KMS-11 (cell line): ENCODE results near the gene WT1.

Source experiments
- H2AFZ ChIP-seq: fragments of 200-600 bp; sonication (generic); 2 replicates; pipeline ENCODE4 v1.6.1; 2016; ENCODE audit warnings: antibody characterized with exemption, mixed run types, low read depth
- H3K27ac ChIP-seq: fragments of 200-600 bp; sonication (generic); 2 replicates; pipeline ENCODE4 v1.6.1; 2016; ENCODE audit warnings: mild to moderate bottlenecking, mixed run types
- H3K27me3 ChIP-seq: fragments of 200-600 bp; sonication (generic); 2 replicates; pipeline ENCODE4 v1.6.1; 2017; ENCODE audit warnings: mild to moderate bottlenecking, low read depth, mixed run types, moderate library complexity; ENCODE audit not compliant: insufficient read depth
- H3K36me3 ChIP-seq: fragments of 200-600 bp; sonication (generic); 2 replicates; pipeline ENCODE4 v1.6.1; 2017; ENCODE audit warnings: mild to moderate bottlenecking, mixed run types; ENCODE audit not compliant: insufficient read depth
- H3K4me1 ChIP-seq: fragments of 200-600 bp; sonication (generic); 2 replicates; pipeline ENCODE4 v1.6.1; 2016; ENCODE audit warnings: mild to moderate bottlenecking, low read depth, mixed run types; ENCODE audit not compliant: poor library complexity, severe bottlenecking
- H3K4me2 ChIP-seq: fragments of 200-600 bp; sonication (generic); 2 replicates; pipeline ENCODE4 v1.7.0; 2016; ENCODE audit warnings: mild to moderate bottlenecking, mixed run types
- H3K4me3 ChIP-seq: fragments of 200-600 bp; sonication (generic); IDR thresholded peaks from 2 replicates; pipeline ENCODE4 v1.6.1; 2017; ENCODE audit warnings: low read depth, low read length, mixed read lengths; ENCODE audit not compliant: insufficient read depth
- H3K79me2 ChIP-seq: fragments of 200-600 bp; sonication (generic); 2 replicates; pipeline ENCODE4 v1.6.1; 2016; ENCODE audit warnings: low read depth, mixed run types; ENCODE audit not compliant: insufficient read depth
- H3K9ac ChIP-seq: fragments of 200-600 bp; sonication (generic); 2 replicates; pipeline ENCODE4 v1.6.1; 2016; ENCODE audit warnings: mild to moderate bottlenecking, mixed run types
- H4K20me1 ChIP-seq: fragments of 200-600 bp; sonication (generic); 2 replicates; pipeline ENCODE4 v1.6.1; 2016; ENCODE audit warnings: mild to moderate bottlenecking, mixed run types; ENCODE audit not compliant: insufficient read depth
- CTCF ChIP-seq: fragments of 200-600 bp; sonication (generic); conservative IDR thresholded peaks from 2 replicates; pipeline ENCODE4 v1.6.1; 2017; ENCODE audit warnings: low read depth, mild to moderate bottlenecking, antibody characterized with exemption, low read length, moderate library complexity, mixed read lengths

Gene WT1

GRCh38 chr11:32366666-32367065 is 68.7 kb downstream of the WT1 start:
- Histone ChIP-seq H3K79me2 (no peaks in the 10 kb centered on the region), H3K4me1 (no peaks in the 10 kb centered on the region), H3K36me3 (no peaks in the 10 kb centered on the region), H3K4me2 (no peak overlapping the region), H3K27me3 (no peaks in the 10 kb centered on the region), H4K20me1 (no peaks in the 10 kb centered on the region), H3K4me3 (no peak overlapping the region), H2AFZ (no peak overlapping the region), H3K9ac (no peak overlapping the region), H3K27ac (no peak overlapping the region)
- no peak for TF ChIP-seq CTCF

- H3K9ac ChIP-seq, result no peak overlapping the region
- H4K20me1 ChIP-seq, result no peaks in the 10 kb centered on the region
- H3K27ac ChIP-seq, result no peak overlapping the region
- TF ChIP-seq CTCF, result no peak
- H3K79me2 ChIP-seq, result no peaks in the 10 kb centered on the region
- H3K36me3 ChIP-seq, result no peaks in the 10 kb centered on the region
- H3K4me1 ChIP-seq, result no peaks in the 10 kb centered on the region
- H2AFZ ChIP-seq, result no peak overlapping the region
- H3K4me2 ChIP-seq, result no peak overlapping the region
- no peak overlapping the region for H3K4me3 ChIP-seq
- no peaks in the 10 kb centered on the region for H3K27me3 ChIP-seq
These were observed 70.1 kb downstream of the WT1 start for GRCh38 chr11:32365192-32365591.

GRCh38 chr11:32358729-32359128 is 76.6 kb downstream of the WT1 start:
- Histone ChIP-seq H3K4me3 (no peak overlapping the region), H3K27ac (no peak overlapping the region)

GRCh38 chr11:32353884-32354283 is 81.5 kb downstream of the WT1 start:
- no peak overlapping the region for H3K9ac ChIP-seq
- H3K4me3 ChIP-seq, result no peak overlapping the region
- no peaks in the 10 kb centered on the region for H4K20me1 ChIP-seq
- H3K4me1 ChIP-seq, result no peaks in the 10 kb centered on the region
- no peak overlapping the region for H2AFZ ChIP-seq
- H3K4me2 ChIP-seq, result no peak overlapping the region
- H3K36me3 ChIP-seq, result no peaks in the 10 kb centered on the region
- TF ChIP-seq CTCF, result no peak
- no peaks in the 10 kb centered on the region for H3K27me3 ChIP-seq
- H3K27ac ChIP-seq, result no peak overlapping the region
- H3K79me2 ChIP-seq, result no peaks in the 10 kb centered on the region

More at GRCh38 chr11:32358729-32359128, 76.6 kb downstream of the WT1 start:
- Histone ChIP-seq H3K9ac (no peak overlapping the region), H3K36me3 (no peaks in the 10 kb centered on the region), H2AFZ (no peak overlapping the region), H4K20me1 (no peaks in the 10 kb centered on the region), H3K27me3 (no peaks in the 10 kb centered on the region), H3K4me1 (no peaks in the 10 kb centered on the region), H3K79me2 (no peaks in the 10 kb centered on the region), H3K4me2 (no peak overlapping the region)
- TF ChIP-seq CTCF, result no peak
